Activated T-cell treated with anti-CD3 and anti-CD28 coated beads, Interleukin-2, amount 50 U/mL, for 1 hour (primary cell): ENCODE data around the gene RPL15.

ENCODE experiments used
- DNase-seq: peaks from one replicate; pipeline ENCODE4 v3.0.0-alpha.2; 2020

RPL15 gene

GRCh38 chr3:23934253-23934652, 17.3 kb downstream of the RPL15 start:
- no peak for DNase-seq

- no peak for DNase-seq
Measured at GRCh38 chr3:23937296-23937695, 20.4 kb downstream of the RPL15 start.

GRCh38 chr3:23938688-23939087, 21.8 kb downstream of the RPL15 start:
- no peak for DNase-seq

GRCh38 chr3:23940775-23941174, 23.8 kb downstream of the RPL15 start:
- DNase-seq = no peak

DNA sequence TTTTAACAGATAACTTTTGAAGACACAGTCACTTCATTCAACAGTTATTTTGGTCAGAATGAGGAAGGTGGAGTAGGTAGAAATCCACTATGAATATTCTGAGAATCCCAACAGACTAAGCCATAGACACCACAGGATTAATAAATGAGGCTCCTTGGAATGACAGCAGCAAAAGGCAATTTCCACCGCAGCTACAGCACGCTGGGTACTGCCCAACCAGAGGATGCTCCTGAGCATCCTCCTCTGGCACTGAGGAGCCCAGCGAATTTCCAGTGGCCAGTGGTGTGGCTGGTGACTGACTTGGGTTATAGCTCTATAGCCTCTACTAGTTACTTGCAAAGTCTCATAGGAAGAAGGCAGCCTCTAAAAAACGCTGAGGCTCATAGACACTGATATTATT, 24.5 kb downstream of the RPL15 start:
- no peak for DNase-seq

DNA sequence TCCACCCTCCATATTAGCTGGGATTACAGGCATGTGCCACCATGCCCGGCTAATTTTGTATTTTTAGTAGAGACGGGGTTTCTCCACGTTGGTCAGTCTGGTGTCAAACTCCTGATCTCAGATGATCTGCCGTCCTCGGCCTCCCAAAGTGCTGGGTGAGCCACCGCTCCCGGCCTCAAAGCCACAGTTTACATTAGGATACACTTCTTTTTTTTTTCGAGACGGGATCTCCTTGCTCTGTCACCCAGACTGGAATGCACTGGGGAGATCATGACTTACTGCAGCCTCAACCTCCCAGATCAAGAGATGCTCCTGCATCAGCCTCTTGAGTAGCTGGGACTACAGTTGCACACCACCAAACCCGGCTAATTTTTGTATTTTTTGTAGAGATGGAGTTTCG, 25.6 kb downstream of the RPL15 start:
- no peak for DNase-seq

- DNase-seq = no peak
Measured at GRCh38 chr3:23944007-23944783, 27.3 kb downstream of the RPL15 start.

DNA sequence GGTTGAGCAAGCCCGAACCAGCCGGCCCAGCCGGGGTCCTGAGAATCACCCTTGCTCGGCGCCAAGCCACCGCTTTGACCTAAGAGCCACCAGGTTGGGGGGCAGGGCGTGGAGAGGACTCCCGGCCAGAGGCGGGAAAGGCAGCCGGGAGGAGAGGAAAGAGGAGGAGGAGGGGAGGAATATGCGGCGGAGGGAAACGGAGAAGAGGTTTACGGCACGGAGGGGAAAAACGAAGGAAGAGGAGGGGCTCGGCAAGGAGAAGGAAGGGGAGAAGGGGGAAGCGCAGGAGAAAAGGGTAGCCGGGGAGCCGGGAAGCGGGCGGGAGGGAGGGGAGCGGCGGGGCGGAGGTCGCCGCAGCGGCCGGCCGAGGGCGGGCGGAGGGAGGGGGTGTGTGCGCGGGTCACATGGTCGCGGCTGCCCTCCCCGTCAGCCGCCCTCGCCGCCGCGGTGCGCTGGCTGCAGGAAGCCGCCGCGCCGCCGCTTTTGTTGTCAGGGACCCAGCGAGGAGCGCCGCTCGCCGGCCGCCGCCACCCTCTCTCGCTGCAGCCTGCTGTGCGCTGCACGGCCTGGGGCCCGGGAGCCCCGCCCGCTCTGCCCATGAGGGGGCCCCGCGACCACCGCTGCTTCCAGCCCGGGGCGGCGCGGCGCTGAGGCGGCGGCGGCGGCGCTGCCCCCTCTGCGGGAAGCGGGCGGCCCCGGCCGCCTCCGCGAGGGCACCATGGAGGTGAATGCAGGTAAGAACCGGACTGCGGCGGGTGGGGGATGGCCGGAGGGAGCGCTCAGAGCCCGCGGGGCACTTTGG, 28.1 kb downstream of the RPL15 start, which contains the start of gene NR1D2:
NR1D2 (plus strand) TSS at position 426 of the 802 bp plus-strand sequence; CDS start at position 719, 293 bp downstream.
- peak; percentile 80 for DNase-seq

- no peak for DNase-seq
Measured at GRCh38 chr3:23945663-23945912, 28.7 kb downstream of the RPL15 start.

- peak; percentile 99 for DNase-seq
Measured at GRCh38 chr3:23945913-23946687, 29.2 kb downstream of the RPL15 start.

DNA sequence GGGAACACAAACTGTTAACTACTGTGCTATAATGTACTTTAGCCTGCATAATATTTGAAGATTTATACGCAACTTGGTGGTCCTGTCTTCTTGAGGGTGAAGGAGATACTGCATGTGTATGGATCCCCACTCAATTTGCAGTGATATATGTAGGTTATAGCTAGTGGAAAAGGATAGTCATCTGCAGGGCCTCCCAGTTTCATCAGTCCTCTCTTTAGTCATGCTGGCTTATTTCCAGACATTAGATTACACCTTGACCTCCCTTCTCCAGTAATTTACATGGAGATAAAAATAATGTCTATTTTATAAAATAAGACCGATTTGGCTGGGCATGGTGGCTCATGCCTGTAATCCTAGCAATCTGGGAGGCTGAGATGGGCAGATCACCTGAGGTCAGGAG, 31.8 kb downstream of the RPL15 start:
- no peak for DNase-seq

DNA sequence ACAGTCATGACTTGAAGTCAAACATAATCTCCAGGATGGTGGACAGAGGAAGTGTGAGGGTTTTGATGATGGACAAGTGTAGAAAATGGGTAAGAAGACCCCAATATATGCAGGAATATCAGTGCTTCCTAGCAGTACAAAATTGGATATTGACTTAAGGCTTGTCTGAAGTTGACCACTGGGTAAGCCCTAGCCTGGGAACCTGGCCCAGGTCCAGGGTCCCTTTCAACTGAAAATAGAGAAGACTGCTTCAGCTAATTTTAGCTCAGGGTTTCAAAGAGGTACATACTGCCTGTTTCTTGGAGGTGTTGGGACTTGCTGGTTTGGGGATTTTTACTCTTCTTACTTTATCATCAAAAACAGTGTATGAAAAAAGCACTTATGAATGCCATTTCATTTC, 32.9 kb downstream of the RPL15 start:
- DNase-seq = no peak

- DNase-seq = no peak
Measured at GRCh38 chr3:23950293-23950692, 33.4 kb downstream of the RPL15 start.

DNA sequence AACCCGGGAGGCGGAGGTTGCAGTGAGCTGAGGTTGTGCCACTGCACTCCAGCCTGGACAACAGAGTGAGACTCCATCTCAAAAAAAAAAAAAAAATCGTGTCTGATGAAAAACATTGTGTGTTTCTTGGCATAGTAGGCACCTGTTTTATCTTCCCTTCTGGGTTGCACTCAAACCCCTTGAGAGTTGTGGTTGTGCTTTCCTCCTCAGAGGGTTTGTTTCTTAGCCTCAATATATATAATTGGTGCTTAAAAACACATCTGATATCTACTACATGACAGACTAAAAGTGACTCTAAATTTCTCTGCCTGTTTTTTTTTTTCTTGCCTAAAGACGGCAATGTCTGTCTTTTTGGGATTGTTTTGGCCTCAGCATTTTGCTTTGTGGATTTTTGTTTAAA, 35.7 kb downstream of the RPL15 start:
- no peak for DNase-seq

DNA sequence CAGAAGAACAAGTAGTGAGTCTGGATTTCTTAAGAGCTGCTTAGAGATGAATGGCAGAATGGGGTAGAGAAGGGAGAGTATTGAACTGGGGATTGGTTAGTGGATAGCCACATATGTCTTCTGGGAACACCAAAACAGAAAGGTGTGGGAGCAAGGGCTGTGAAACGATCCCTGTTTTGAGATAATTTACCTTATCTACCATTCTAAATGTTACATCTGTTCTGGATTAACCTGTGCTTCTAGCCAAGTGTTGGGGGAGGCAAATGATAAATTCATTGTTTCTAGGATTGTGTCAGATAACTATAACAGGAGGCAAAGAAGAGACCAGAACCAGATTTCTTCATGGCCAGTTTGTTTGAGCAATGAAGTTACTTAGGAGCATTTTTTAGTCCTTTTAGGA, 36.6 kb downstream of the RPL15 start:
- DNase-seq = no peak

DNA sequence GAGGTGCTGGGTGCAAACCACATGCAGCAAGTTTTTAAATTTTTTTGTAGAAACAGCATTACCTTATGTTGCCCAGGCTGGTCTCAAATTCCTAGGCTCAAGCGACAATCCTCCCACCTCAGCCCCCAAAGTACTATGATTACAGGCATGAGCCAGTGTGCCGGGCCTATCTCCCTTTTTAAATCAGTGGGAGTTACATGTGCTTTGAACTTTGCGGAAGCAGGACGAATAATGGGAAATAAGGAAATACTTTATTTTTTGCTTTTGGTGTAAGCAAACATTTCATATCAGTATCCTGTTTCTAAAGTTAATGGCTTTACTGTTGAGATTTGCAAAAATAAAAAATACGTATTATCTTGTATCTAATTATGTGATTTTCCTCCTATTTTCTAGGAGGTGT, 37.2 kb downstream of the RPL15 start:
- DNase-seq = no peak

GRCh38 chr3:23956701-23957100, 39.8 kb downstream of the RPL15 start:
- DNase-seq = no peak

DNA sequence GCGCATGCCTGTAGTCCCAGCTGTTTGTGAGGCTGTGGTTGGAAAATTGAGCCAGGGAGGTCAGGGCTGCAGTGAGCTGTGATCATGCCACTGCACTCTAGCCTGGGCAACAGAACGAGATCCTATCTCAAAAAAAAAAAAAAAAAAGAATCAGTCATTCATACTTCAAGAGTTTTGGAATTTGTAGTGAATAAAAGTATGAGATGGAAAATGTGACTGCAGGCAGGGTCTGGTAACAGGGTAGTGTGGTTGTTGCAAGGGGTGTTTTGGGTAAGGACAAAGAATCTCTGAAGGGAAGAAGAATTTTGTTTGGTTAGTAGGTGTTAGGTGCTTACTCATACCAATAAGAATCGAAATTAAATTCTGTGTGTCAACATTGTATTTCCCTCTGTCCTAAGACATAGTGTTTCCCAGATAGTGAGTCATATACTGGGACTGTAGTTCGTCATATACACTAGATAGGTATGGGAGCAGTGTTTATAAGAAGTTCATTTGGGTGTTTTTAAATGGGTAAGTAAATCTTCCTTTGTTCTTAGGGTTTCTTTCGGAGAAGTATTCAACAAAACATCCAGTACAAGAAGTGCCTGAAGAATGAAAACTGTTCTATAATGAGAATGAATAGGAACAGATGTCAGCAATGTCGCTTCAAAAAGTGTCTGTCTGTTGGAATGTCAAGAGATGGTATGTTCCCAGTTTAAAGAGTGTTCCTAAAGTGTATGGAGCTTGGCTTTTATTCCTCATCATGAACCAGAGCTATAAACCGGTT, 42.4 kb downstream of the RPL15 start:
- no peak for DNase-seq

GRCh38 chr3:23960649-23961048, 43.7 kb downstream of the RPL15 start:
- DNase-seq = no peak

DNA sequence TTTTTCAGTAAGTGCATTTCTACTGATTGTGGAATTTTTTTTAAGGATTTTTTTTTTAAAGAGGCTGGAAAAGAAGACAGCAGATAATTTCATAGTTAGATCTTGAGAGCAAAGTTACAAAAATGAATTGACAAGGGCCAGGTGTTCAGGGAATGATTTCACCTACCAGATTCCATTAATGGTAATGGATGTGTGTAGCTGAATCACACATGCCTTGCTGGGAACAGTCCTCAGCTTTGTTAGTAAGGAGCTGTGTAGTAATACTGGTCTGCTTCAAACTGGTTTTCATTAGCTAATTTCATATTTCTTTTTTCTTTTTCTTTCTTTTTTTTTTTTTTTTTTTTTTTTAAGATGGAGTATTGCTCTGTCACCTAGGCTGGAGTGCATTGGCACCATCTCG, 44.1 kb downstream of the RPL15 start:
- no peak for DNase-seq

- no peak for DNase-seq
Measured at GRCh38 chr3:23961913-23962312, 45.0 kb downstream of the RPL15 start.

GRCh38 chr3:23964537-23965235, 47.8 kb downstream of the RPL15 start:
- no peak for DNase-seq
